Astrocyte (in vitro differentiated cells and primary cell): ENCODE data around the gene SBF2.

Experiments
- EZH2 ChIP-seq: IDR thresholded peaks from 2 replicates; pipeline ENCODE4 v1.6.1; 2012; ENCODE audit warnings: mild to moderate bottlenecking, low read length, inconsistent platforms; ENCODE audit not compliant: insufficient read depth
- TF ChIP-seq, protein P1 (sequence below): IDR thresholded peaks from 2 replicates; pipeline ENCODE4 v1.5.1; 2011; ENCODE audit warnings: low read depth, mild to moderate bottlenecking, inconsistent platforms, low read length, moderate library complexity; ENCODE audit not compliant: insufficient read depth

GRCh38 chr11:10092426-10092825, 201.6 kb downstream of the SBF2 start:
- TF ChIP-seq EZH2 = no peak
- TF ChIP-seq, protein P1, sequence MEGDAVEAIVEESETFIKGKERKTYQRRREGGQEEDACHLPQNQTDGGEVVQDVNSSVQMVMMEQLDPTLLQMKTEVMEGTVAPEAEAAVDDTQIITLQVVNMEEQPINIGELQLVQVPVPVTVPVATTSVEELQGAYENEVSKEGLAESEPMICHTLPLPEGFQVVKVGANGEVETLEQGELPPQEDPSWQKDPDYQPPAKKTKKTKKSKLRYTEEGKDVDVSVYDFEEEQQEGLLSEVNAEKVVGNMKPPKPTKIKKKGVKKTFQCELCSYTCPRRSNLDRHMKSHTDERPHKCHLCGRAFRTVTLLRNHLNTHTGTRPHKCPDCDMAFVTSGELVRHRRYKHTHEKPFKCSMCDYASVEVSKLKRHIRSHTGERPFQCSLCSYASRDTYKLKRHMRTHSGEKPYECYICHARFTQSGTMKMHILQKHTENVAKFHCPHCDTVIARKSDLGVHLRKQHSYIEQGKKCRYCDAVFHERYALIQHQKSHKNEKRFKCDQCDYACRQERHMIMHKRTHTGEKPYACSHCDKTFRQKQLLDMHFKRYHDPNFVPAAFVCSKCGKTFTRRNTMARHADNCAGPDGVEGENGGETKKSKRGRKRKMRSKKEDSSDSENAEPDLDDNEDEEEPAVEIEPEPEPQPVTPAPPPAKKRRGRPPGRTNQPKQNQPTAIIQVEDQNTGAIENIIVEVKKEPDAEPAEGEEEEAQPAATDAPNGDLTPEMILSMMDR = no peak
